ENCODE results near the gene THSD7A. TPM values are rescaled to one million over a fixed set of nuclear protein-coding genes. Genes with fewer than 3 reads are reported as not detected.

THSD7A gene
- total and polyA plus RNA-seq, 4 donors, result 0.15 to 2.7 (median 1.9) TPM

GRCh38 chr7:11587048-11587447 is 244.9 kb downstream of the THSD7A start:
- H3K27ac ChIP-seq (ENCODE audit: low read depth in 1 of 2, low read length in 2 of 2), result no peak overlapping the region
- H3K4me3 ChIP-seq (ENCODE audit: low read depth in 1 of 3, low read length in 3 of 3), result no peak overlapping the region
- WGBS, result 79% methylated on average over 2 of the region's 2 CpGs
- no peak for DNase-seq (ENCODE audit: low spot score)
- no peaks in the 10 kb centered on the region for H3K27me3 ChIP-seq (ENCODE audit: control insufficient read depth in 4 of 4, insufficient read depth in 4 of 4, low read length in 3 of 4)
- H3K9me3 ChIP-seq (ENCODE audit: control insufficient read depth in 4 of 4, low read length in 3 of 4), result no peaks in the 10 kb centered on the region
- H3K9ac ChIP-seq (ENCODE audit: low read depth in 1 of 2, low read length in 2 of 2), result no peak overlapping the region
- no peaks in the 10 kb centered on the region for H3K36me3 ChIP-seq (ENCODE audit: control insufficient read depth in 4 of 4, insufficient read depth in 3 of 4, low read depth in 1 of 4, low read length in 3 of 4)
- no peaks in the 10 kb centered on the region for H3K4me1 ChIP-seq (ENCODE audit: control insufficient read depth in 4 of 4, insufficient read depth in 4 of 4, low read length in 3 of 4)
- no peak for TF ChIP-seq RAD21 (IDR thresholded peaks at IDR 0.05)
- TF ChIP-seq FOXA2 (IDR thresholded peaks at IDR 0.05), result no peak
- no peak for TF ChIP-seq SP1 (IDR thresholded peaks at IDR 0.05)
- no peak for TF ChIP-seq RXRA (IDR thresholded peaks at IDR 0.05)
- TF ChIP-seq GABPA (IDR thresholded peaks at IDR 0.05 in 1 of 2, conservative IDR thresholded peaks at IDR 0.05 in 1 of 2), result no peak
- TF ChIP-seq YY1 (IDR thresholded peaks at IDR 0.05), result no peak
- no peak for TF ChIP-seq REST (IDR thresholded peaks at IDR 0.05)
- TF ChIP-seq EGR1 (IDR thresholded peaks at IDR 0.05; ENCODE audit: low read depth in 2 of 2), result no peak
- no peak for TF ChIP-seq HNF4G (IDR thresholded peaks at IDR 0.05)
- TF ChIP-seq MAX (IDR thresholded peaks at IDR 0.05), result no peak

GRCh38 chr7:11584406-11585031 is 247.5 kb downstream of the THSD7A start:
- Histone ChIP-seq H3K9ac (ENCODE audit: low read depth in 1 of 2, low read length in 2 of 2) (no peak overlapping the region), H3K4me3 (ENCODE audit: low read depth in 1 of 3, low read length in 3 of 3) (no peak overlapping the region), H3K27ac (ENCODE audit: low read depth in 1 of 2, low read length in 2 of 2) (no peak overlapping the region), H3K27me3 (ENCODE audit: control insufficient read depth in 4 of 4, insufficient read depth in 4 of 4, low read length in 3 of 4) (no peaks in the 10 kb centered on the region), H3K36me3 (ENCODE audit: control insufficient read depth in 4 of 4, insufficient read depth in 3 of 4, low read depth in 1 of 4, low read length in 3 of 4) (no peaks in the 10 kb centered on the region), H3K4me1 (ENCODE audit: control insufficient read depth in 4 of 4, insufficient read depth in 4 of 4, low read length in 3 of 4) (no peaks in the 10 kb centered on the region), H3K9me3 (ENCODE audit: control insufficient read depth in 4 of 4, low read length in 3 of 4) (no peaks in the 10 kb centered on the region)
- TF ChIP-seq TAF1 (conservative IDR thresholded peaks at IDR 0.05) (no peak), FOXA1 (IDR thresholded peaks at IDR 0.05) (no peak), ATF3 (IDR thresholded peaks at IDR 0.05) (no peak), SP1 (IDR thresholded peaks at IDR 0.05) (no peak), HNF4A (conservative IDR thresholded peaks at IDR 0.05) (no peak), NR2F2 (IDR thresholded peaks at IDR 0.05) (no peak), ZBTB33 (IDR thresholded peaks at IDR 0.05) (no peak)
- DNase-seq (ENCODE audit: low spot score), result no peak
- WGBS, result 76% methylated on average over 2 of the region's 2 CpGs

Measured in liver (tissue), 9 donors.